BE2C (cell line): ENCODE results near the gene NSD2.

Experiments used
- DNase-seq: peaks from one replicate; pipeline ENCODE4 v3.0.0-alpha.2; 2020
- H3K27me3 ChIP-seq: fragments of 250-450 bp; sonication (Bioruptor Pico); 2 replicates; pipeline ENCODE4 v1.5.1; 2020; ENCODE audit warnings: mild to moderate bottlenecking
- H3K36me3 ChIP-seq: fragments of 250-450 bp; sonication (Bioruptor Pico); 2 replicates; pipeline ENCODE4 v1.5.1; 2020; ENCODE audit warnings: mild to moderate bottlenecking
- H3K4me1 ChIP-seq: fragments of 250-450 bp; sonication (Bioruptor Pico); 2 replicates; pipeline ENCODE4 v1.5.1; 2020
- H3K4me3 ChIP-seq: 2 replicates; pipeline ENCODE4 v1.5.1; 2011; ENCODE audit warnings: low read depth, low read length
- H3K9me3 ChIP-seq: fragments of 250-450 bp; sonication (Bioruptor Pico); 2 replicates; pipeline ENCODE4 v1.5.1; 2020
- TF ChIP-seq, protein P1 (sequence below): IDR thresholded peaks from 2 replicates; pipeline ENCODE4 v1.5.1; 2012; ENCODE audit warnings: mild to moderate bottlenecking, low read depth, low read length

NSD2 gene

DNA sequence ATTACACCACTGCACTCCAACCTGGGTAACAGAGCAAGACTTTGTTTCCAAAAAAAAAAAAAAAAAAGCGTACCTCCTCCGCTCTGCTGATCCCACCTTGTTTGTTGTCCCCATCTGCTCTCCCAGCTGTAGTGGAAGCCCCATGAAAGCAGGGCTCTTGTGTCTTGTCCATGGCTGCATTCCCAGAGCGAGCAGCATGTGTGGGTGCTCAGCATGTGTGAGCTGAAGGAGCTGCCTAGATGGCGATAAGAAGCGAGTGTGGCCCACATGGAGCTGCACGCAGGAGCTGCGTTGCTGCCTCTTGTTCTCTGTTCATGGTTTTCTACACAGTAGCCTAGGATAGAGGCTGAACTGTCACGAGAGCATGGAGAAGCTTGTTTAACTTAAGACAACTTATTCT is 12.4 kb downstream of the NSD2 start:
- Histone ChIP-seq H3K4me1 (peaks cover 2% of the 10 kb centered on the region; the same call in 1 of the 2 replicates), H3K27me3 (no peaks in the 10 kb centered on the region), H3K9me3 (no peaks in the 10 kb centered on the region), H3K4me3 (no peak overlapping the region), H3K36me3 (peaks cover 9% of the 10 kb centered on the region)
- TF ChIP-seq, protein P1, sequence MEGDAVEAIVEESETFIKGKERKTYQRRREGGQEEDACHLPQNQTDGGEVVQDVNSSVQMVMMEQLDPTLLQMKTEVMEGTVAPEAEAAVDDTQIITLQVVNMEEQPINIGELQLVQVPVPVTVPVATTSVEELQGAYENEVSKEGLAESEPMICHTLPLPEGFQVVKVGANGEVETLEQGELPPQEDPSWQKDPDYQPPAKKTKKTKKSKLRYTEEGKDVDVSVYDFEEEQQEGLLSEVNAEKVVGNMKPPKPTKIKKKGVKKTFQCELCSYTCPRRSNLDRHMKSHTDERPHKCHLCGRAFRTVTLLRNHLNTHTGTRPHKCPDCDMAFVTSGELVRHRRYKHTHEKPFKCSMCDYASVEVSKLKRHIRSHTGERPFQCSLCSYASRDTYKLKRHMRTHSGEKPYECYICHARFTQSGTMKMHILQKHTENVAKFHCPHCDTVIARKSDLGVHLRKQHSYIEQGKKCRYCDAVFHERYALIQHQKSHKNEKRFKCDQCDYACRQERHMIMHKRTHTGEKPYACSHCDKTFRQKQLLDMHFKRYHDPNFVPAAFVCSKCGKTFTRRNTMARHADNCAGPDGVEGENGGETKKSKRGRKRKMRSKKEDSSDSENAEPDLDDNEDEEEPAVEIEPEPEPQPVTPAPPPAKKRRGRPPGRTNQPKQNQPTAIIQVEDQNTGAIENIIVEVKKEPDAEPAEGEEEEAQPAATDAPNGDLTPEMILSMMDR = no peak
- DNase-seq = no peak

DNA sequence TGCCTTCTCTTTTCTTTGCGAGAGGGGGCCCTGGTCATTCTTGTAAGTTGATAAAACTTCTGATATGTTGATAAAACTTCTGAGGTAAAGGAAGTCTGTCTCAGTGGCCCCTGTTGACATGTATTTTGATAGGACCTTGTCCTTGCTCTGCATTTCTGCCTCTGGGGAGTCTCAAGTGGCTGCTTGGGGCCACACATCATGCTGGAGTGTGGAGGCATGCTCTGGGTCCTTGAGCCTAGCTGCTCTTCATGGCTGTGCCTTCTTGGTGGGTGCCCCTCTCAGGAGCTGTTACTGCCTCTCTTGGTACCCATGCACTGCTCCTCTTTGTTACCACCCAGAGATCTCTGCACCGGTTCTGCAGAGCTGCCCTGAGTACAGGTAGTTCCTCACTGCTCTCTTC is 14.2 kb downstream of the NSD2 start:
- TF ChIP-seq, protein P1 = no peak
- Histone ChIP-seq H3K4me1 (peaks cover 2% of the 10 kb centered on the region; the same call in 1 of the 2 replicates), H3K36me3 (peaks cover 5% of the 10 kb centered on the region; the same call in 1 of the 2 replicates), H3K9me3 (no peaks in the 10 kb centered on the region), H3K27me3 (no peaks in the 10 kb centered on the region), H3K4me3 (no peak overlapping the region)
- DNase-seq = no peak

DNA sequence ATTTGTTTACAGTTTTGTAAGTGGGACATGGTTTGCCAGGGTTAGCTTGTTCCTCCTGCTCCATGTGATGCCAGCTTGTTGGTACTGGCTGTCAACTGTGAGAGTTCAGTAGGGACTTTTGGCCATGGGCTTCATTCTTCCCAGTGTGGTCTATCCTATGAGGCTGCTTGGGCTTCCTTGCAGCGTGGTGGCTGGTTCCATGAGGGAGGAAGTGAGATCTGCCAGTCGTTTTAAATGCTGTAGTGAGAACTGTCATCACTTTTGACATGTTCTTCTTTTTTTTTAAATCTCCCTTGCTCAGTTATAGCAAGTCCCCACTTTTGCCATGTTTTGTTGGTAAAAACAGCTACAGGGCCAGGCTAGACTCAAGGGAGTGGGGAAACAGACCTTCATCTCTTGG is 15.9 kb downstream of the NSD2 start:
- DNase-seq = no peak
- H3K36me3 ChIP-seq = peaks cover 3% of the 10 kb centered on the region; the same call in 1 of the 2 replicates
- TF ChIP-seq, protein P1 = no peak
- no peaks in the 10 kb centered on the region for H3K27me3 ChIP-seq
- H3K9me3 ChIP-seq = no peaks in the 10 kb centered on the region
- H3K4me1 ChIP-seq = peaks cover 2% of the 10 kb centered on the region; the same call in 1 of the 2 replicates
- H3K4me3 ChIP-seq = no peak overlapping the region

DNA sequence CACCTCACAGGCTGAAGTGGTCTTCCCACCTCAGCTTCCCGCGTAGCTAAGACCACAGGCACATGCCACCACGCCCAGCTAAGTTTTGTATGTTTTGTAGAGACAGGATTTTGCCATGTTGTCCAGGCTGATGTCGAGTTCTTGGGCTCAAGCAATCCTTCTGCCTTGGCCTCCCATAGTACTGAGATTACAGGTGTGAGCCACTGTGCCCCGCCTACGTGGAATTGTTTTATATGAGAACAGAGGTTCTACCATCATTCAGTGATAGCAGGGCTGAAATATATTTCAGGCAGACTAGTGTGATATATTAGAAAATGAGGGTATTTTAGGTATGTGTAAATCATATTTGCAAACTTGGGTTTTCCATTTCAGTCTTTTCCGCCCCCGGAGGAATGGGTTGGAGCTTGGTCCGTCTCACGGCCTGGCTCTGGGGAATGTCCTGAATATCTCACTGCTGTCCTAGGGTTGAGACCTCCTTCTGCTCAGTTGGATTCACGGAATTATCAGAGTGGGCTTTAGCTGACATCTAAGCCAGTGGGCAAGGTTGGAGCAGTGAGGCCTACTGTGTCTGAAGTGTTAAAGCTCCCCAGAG is 19.9 kb downstream of the NSD2 start:
- H3K36me3 ChIP-seq = peaks cover 8% of the 10 kb centered on the region
- TF ChIP-seq, protein P1 = no peak

DNA sequence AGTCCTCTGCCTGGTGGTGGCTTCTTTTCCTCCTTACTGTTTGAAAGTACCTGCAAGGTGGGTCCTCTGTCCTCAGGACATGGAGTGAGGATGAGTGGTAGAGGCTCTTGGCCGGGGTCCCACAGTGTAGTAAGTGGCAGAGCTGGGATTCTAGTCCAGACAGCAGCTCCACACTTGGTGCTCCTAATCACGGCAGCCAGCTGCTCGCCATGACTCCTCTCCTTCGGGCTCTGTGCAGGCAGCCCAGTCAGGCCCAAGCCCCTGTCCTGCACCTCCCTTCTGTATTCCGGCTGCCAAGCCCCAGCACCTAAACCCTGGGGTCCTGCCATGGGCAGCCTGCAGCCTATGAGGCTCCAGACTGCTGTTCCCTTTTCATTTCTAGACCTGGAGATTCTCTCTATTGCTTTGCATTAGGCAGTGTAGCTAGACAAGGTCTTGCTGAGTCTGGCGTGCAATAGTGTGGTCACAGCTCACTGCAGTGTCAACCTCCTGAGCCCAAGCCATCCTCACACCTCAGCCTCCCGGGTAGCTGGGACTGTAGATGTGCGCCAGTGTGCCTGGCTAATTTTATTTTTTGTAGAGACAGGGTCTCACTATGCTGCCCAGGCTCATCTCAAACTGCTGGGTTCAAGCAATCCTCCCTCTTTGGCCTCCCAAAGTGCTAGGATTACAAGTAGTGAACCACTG is 24.9 kb downstream of the NSD2 start:
- peaks cover 19% of the 10 kb centered on the region for H3K36me3 ChIP-seq
- H3K27me3 ChIP-seq = no peaks in the 10 kb centered on the region
- H3K4me3 ChIP-seq = no peak overlapping the region
- no peaks in the 10 kb centered on the region for H3K9me3 ChIP-seq
- no peak for DNase-seq
- peaks cover 7% of the 10 kb centered on the region for H3K4me1 ChIP-seq
- TF ChIP-seq, protein P1 = no peak

More for the DNA sequence above, 19.9 kb downstream of the NSD2 start:
- Histone ChIP-seq H3K9me3 (no peaks in the 10 kb centered on the region), H3K4me1 (no peaks in the 10 kb centered on the region), H3K4me3 (no peak overlapping the region), H3K27me3 (no peaks in the 10 kb centered on the region)
- DNase-seq = no peak

DNA sequence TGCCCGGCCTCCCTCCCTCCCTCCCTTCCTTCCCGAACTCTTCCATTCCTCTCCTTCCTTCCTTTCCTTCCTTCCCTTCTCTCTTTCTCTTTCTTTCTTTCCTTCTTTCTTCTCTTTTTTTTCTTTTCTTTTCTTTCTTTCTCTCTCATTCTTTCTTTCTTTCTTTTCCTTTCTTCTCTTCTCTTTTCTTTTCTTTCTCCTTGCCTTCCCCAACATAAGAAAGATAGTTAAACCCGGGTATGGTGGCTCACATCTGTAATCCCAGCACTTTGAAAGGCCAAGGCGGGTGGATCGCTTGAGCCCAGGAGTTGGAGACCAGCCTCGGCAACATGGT is 25.4 kb downstream of the NSD2 start:
- TF ChIP-seq, protein P1 = no peak
- Histone ChIP-seq H3K36me3 (peaks cover 24% of the 10 kb centered on the region), H3K9me3 (no peaks in the 10 kb centered on the region), H3K4me1 (peaks cover 7% of the 10 kb centered on the region), H3K27me3 (no peaks in the 10 kb centered on the region), H3K4me3 (no peak overlapping the region)
- DNase-seq = no peak
